Adrenal gland (tissue), 19 donors: Measurements from ENCODE around the gene SLC36A1. TPM values are rescaled to one million over a fixed set of nuclear protein-coding genes. Genes with fewer than 3 reads are reported as not detected.

ENCODE experiments used
- DNase-seq, 7 donors: peaks; one replicate each; pipeline ENCODE4 v3.0.0-alpha.2; 2019 to 2020
- H3K27ac ChIP-seq, 5 donors: fragments of 200-600 bp; sonication (generic) in 4 of 5; 1 replicate in 3 of 5; 2 replicates in 2 of 5; pipeline versions ENCODE4 v1.5.1 to v1.8.0; 2016 to 2020; ENCODE audit warnings: mild to moderate bottlenecking in 1 of 5
- H3K27me3 ChIP-seq: fragments of 200-600 bp; 2 replicates; pipeline ENCODE4 v1.8.0; 2021
- H3K36me3 ChIP-seq, 2 donors: fragments of 200-600 bp; replicated peaks in 1 of 2; 1 replicate in 1 of 2; 2 replicates in 1 of 2; pipeline versions ENCODE4 v1.5.1 to v1.8.0; 2018 to 2022
- H3K4me1 ChIP-seq, 2 donors: fragments of 200-600 bp; replicated peaks in 1 of 2; 1 replicate in 1 of 2; 2 replicates in 1 of 2; pipeline versions ENCODE4 v1.5.1 to v1.8.0; 2018 to 2021
- H3K4me3 ChIP-seq, 4 donors: fragments of 200-600 bp; sonication (generic) in 3 of 4; one replicate each; pipeline ENCODE4 v1.5.1; 2016 to 2018
- H3K9me3 ChIP-seq, 3 donors: fragments of 200-600 bp; sonication (generic) in 1 of 3; replicated peaks in 1 of 3; 1 replicate in 2 of 3; 2 replicates in 1 of 3; pipeline versions ENCODE4 v1.5.1 to v1.8.0; 2016 to 2021
- CTCF ChIP-seq, 6 experiments: fragments of 450-650 bp in 4 of 6; fragments of 200-600 bp in 2 of 6; sonication (generic) in 1 of 6; IDR thresholded peaks; 1 replicate in 5 of 6; 2 replicates in 1 of 6; pipeline versions ENCODE4 v1.5.1 to v1.8.0; 2016 to 2021; ENCODE audit warnings: antibody characterized with exemption in 6 of 6, mild to moderate bottlenecking in 2 of 6, moderate library complexity in 1 of 6
- POLR2A ChIP-seq, 2 donors: fragments of 450-650 bp; IDR thresholded peaks; one replicate each; pipeline ENCODE4 v1.6.1; 2017; ENCODE audit warnings: antibody characterized with exemption in 2 of 2, mild to moderate bottlenecking in 2 of 2, moderate library complexity in 1 of 2
- WGBS, 4 donors: extraction: QIAGEN DNeasy Blood & Tissue Kit in 2 of 4; methylation state at CpG; one replicate each; pipeline versions ENCODE4 v1.1.5 to v1.1.7; 2013 to 2017; 5-methylcytosine and 5-hydroxymethylcytosine counted together
- intact Hi-C, 2 donors: fragments of 100-400 bp; cut with DNase I; formaldehyde crosslinking; loops; one replicate each; pipeline versions ENCODE4 v1.14.1 to v1.15.0; 2022 to 2023
- long read RNA-seq, 10 donors: library from polyadenylated mRNA in 3 of 10; unstranded in 2 of 10; stranded (forward) in 1 of 10; transcript quantifications; one replicate each; pipeline ENCODE4 v2.0.0 and lab custom pipeline, GENCODE V29; 2021 to 2026
- polyA plus RNA-seq, 3 donors: library from polyadenylated mRNA; stranded (reverse); fragments of 200-250 nt in 2 of 3; fragments of 350-450 nt in 1 of 3; fragmentation: Illumina TruSeq in 1 of 3; extraction: RNeasy Lipid Tissue Mini Kit (QIAGEN cat#74804) in 1 of 3; gene quantifications; one replicate each; pipeline ENCODE4 v1.2.3, GENCODE V29; 2013 to 2014
- total RNA-seq, 9 donors: library from RNA; depleted of rRNA in 4 of 9; stranded (reverse); fragments of >200 nt in 4 of 9; fragments of 120-200 nt in 1 of 9; fragmentation: NEBNext Ultra II Directional in 1 of 9; extraction: Animal tissue kit (Norgen Biotek cat#: 25700) in 1 of 9; gene quantifications; one replicate each; pipeline versions ENCODE4 v1.1.0 to v1.2.4, GENCODE V29; 2013 to 2023
- donor health status: healthy with polysubstance abuse.
- donor health status: Bipolar disorder and iron deficiency.
- donor health status: DM: yes; HTN: yes; CAD: no.
- donor health status: DM: no; HTN: no; CAD: no.
- donor health status: DM: no; HTN: no; CAD: no.
- donor health status: DM: yes; HTN: yes; CAD: no.

SLC36A1 gene
- total RNA-seq (10 to 100 TPM in 5 of 9 donors, 1 to 10 TPM in 4; 5.3 to 15.4 (median 10.0) TPM), polyA plus RNA-seq (1 to 10 TPM; 3.0 to 8.2 (median 6.4) TPM)
- long read RNA-seq, donor 1: 0 reads
- long read RNA-seq, donor 2, full-length matches to known transcripts: 1 of 1 reads
- long read RNA-seq, donor 2, partial matches to known transcripts: 0 of 1 reads
- long read RNA-seq, donor 2, other reads (novel, unspliced or antisense): 0 of 1 reads
- long read RNA-seq, donor 3: 0 reads
- long read RNA-seq, donor 4, partial matches to known transcripts: 1 of 3 reads
- long read RNA-seq, donor 4, other reads (novel, unspliced or antisense): 2 of 3 reads
- long read RNA-seq, donor 5, full-length matches to known transcripts: 1 of 5 reads
- long read RNA-seq, donor 5, partial matches to known transcripts: 0 of 5 reads
- long read RNA-seq, donor 5, other reads (novel, unspliced or antisense): 4 of 5 reads
- long read RNA-seq, donor 6, partial matches to known transcripts: 0 of 4 reads
- long read RNA-seq, donor 6, other reads (novel, unspliced or antisense): 4 of 4 reads
- long read RNA-seq, donor 7: 0 reads
- long read RNA-seq, donor 8, full-length matches to known transcripts: 5 of 5 reads
- long read RNA-seq, donor 8, partial matches to known transcripts: 0 of 5 reads
- long read RNA-seq, donor 8, other reads (novel, unspliced or antisense): 0 of 5 reads
- long read RNA-seq, donor 9, full-length matches to known transcripts: 1 of 1 reads
- long read RNA-seq, donor 9, partial matches to known transcripts: 0 of 1 reads
- long read RNA-seq, donor 9, other reads (novel, unspliced or antisense): 0 of 1 reads
- long read RNA-seq, donor 10, full-length matches to known transcripts: 1 of 1 reads
- long read RNA-seq, donor 10, partial matches to known transcripts: 0 of 1 reads
- long read RNA-seq, donor 10, other reads (novel, unspliced or antisense): 0 of 1 reads

GRCh38 chr5:151447174-151448037 lies at the start of gene SLC36A1:
Gene SLC36A1 (plus strand): TSS chr5:151447603. CDS start chr5:151458793, 11,190 bp downstream.
- H3K9me3 ChIP-seq: no peaks in the 10 kb centered on the region
- H3K4me3 ChIP-seq: peak within 1 kb of the TSS; percentile 14 to 79 (median 63)
- peak; percentile 26 to 36 for TF ChIP-seq POLR2A (IDR thresholded peaks at IDR 0.05)
- peak; percentile 94 to 99 (median 98) for TF ChIP-seq CTCF (IDR thresholded peaks at IDR 0.05)
- DNase-seq: peak; percentile 91 to 97 (median 93)
- H3K36me3 ChIP-seq: no peaks in the 10 kb centered on the region
- peaks cover 0 to 15% of the 10 kb centered on the region in 2 donors for H3K4me1 ChIP-seq
- intact Hi-C loops: loop anchor here (2.0 to 10.0 kb wide), 4 partner anchors 53 to 297 kb away; no protein-coding TSS in a partner anchor
- no peaks in the 10 kb centered on the region for H3K27me3 ChIP-seq
- H3K27ac ChIP-seq: peak within 1 kb of the TSS in 4 of 5 donors; percentile 16 to 65 (median 41)
- WGBS, 4 donors: 0 to 2% (median 1%) methylated on average over 20 to 46 of the region's 46 CpGs

- intact Hi-C loops: no loop called here
- Histone ChIP-seq H3K4me3 (no peak overlapping the region), H3K4me1 (peaks cover 0 to 4% of the 10 kb centered on the region in 2 donors), H3K9me3 (no peaks in the 10 kb centered on the region), H3K27me3 (peaks cover 4% of the 10 kb centered on the region), H3K36me3 (no peaks in the 10 kb centered on the region), H3K27ac (no peak overlapping the region)
- no peak for TF ChIP-seq CTCF (IDR thresholded peaks at IDR 0.05)
- no peak for TF ChIP-seq POLR2A (IDR thresholded peaks at IDR 0.05)
- WGBS, 4 donors: 49 to 82% (median 64%) methylated on average over 4 of the region's 4 CpGs
- DNase-seq: no peak
Observed at GRCh38 chr5:151405334-151406160, 41.9 kb upstream of the SLC36A1 start.

GRCh38 chr5:151406322-151406947 lies 41.0 kb upstream of the SLC36A1 start:
- Histone ChIP-seq H3K9me3 (no peaks in the 10 kb centered on the region), H3K27ac (no peak overlapping the region), H3K4me1 (peaks cover 0 to 4% of the 10 kb centered on the region in 2 donors), H3K4me3 (no peak overlapping the region), H3K27me3 (peaks cover 4% of the 10 kb centered on the region), H3K36me3 (no peaks in the 10 kb centered on the region)
- DNase-seq: peak in 4 of 7 donors; percentile 17 to 32 (median 25)
- intact Hi-C loops: no loop called here
- TF ChIP-seq CTCF (IDR thresholded peaks at IDR 0.05) (peak; percentile 21 to 44 (median 24)), POLR2A (IDR thresholded peaks at IDR 0.05) (no peak)
- 48 to 66% (median 64%) methylated on average over 6 to 8 of the region's 8 CpGs for WGBS, 4 donors
